Epidermal melanocyte (primary cell): ENCODE measurements around the gene SUPT3H.

Experiments
- DNase-seq: peaks from one replicate; pipeline ENCODE4 v3.0.0; 2011; ENCODE audit warnings: low spot score; ENCODE audit not compliant: insufficient read length

Gene SUPT3H

GRCh38 chr6:45388328-45388727 is 10.6 kb upstream of the SUPT3H start:
- DNase-seq, result no peak

GRCh38 chr6:45387236-45387635 is 9.5 kb upstream of the SUPT3H start:
- DNase-seq, result no peak

- DNase-seq, result no peak
These were observed 8.8 kb upstream of the SUPT3H start for GRCh38 chr6:45386501-45386900.

GRCh38 chr6:45382391-45382790 is 4.7 kb upstream of the SUPT3H start:
- DNase-seq, result no peak

GRCh38 chr6:45378334-45378926 is 696 bp upstream of the SUPT3H start:
- no peak for DNase-seq

- DNase-seq, result no peak
These were observed 636 bp downstream of the SUPT3H start for GRCh38 chr6:45377043-45377553.

GRCh38 chr6:45376310-45377042 is 1.3 kb downstream of the SUPT3H start:
- no peak for DNase-seq

GRCh38 chr6:45375449-45375848 is 2.3 kb downstream of the SUPT3H start:
- no peak for DNase-seq

- DNase-seq, result no peak
These were observed 5.7 kb downstream of the SUPT3H start for GRCh38 chr6:45371924-45372573.

GRCh38 chr6:45369870-45370269 is 7.9 kb downstream of the SUPT3H start:
- no peak for DNase-seq

GRCh38 chr6:45367999-45368398 is 9.7 kb downstream of the SUPT3H start:
- no peak for DNase-seq

- no peak for DNase-seq
These were observed 11.2 kb downstream of the SUPT3H start for GRCh38 chr6:45366534-45366933.

- no peak for DNase-seq
These were observed 12.7 kb downstream of the SUPT3H start for GRCh38 chr6:45365036-45365435.

GRCh38 chr6:45364466-45364865 is 13.3 kb downstream of the SUPT3H start:
- DNase-seq, result no peak

GRCh38 chr6:45353654-45354053 is 24.1 kb downstream of the SUPT3H start:
- no peak for DNase-seq

GRCh38 chr6:45351667-45352066 is 26.1 kb downstream of the SUPT3H start:
- DNase-seq, result no peak

- no peak for DNase-seq
These were observed 26.7 kb downstream of the SUPT3H start for GRCh38 chr6:45351076-45351475.

GRCh38 chr6:45350186-45350710 is 27.5 kb downstream of the SUPT3H start:
- no peak for DNase-seq

- DNase-seq, result no peak
These were observed 32.8 kb downstream of the SUPT3H start for GRCh38 chr6:45344900-45345299.

- no peak for DNase-seq
These were observed 49.2 kb downstream of the SUPT3H start for GRCh38 chr6:45328523-45328922.

- DNase-seq, result no peak
These were observed 49.7 kb downstream of the SUPT3H start, which contains the start of gene RUNX2 for GRCh38 chr6:45327956-45328522. TSS of gene RUNX2 (plus strand) at chr6:45328330. CDS start at chr6:45328727, 397 bp downstream.
